Thyroid gland (tissue), 4 donors: ENCODE results near the gene CDH20.

Experiments used
- CTCF ChIP-seq, 6 experiments: fragments of 200-600 bp in 3 of 6; fragments of 450-650 bp in 3 of 6; sonication (generic) in 3 of 6; IDR thresholded peaks; one replicate each; pipeline ENCODE4 v1.5.1; 2016 to 2019; ENCODE audit warnings: antibody characterized with exemption in 6 of 6, mild to moderate bottlenecking in 2 of 6, inconsistent platforms in 1 of 6, moderate library complexity in 1 of 6
- POLR2A ChIP-seq, 2 donors: fragments of 450-650 bp; IDR thresholded peaks; one replicate each; pipeline ENCODE4 v1.6.1; 2017; ENCODE audit warnings: antibody characterized with exemption in 2 of 2, mild to moderate bottlenecking in 2 of 2, moderate library complexity in 1 of 2

- TF ChIP-seq POLR2A (IDR thresholded peaks at IDR 0.05) (no peak), CTCF (IDR thresholded peaks at IDR 0.05) (no peak)
Measured at GRCh38 chr18:61541673-61542072, 208.4 kb downstream of the CDH20 start.
